HCT116 (cell line): ENCODE data around the gene ELF5. TPM values are rescaled to one million over a fixed set of nuclear protein-coding genes. Genes with fewer than 3 reads are reported as not detected.

Experiments
- ATAC-seq: fragments of 200-7000 bp; cut with Tn5 transposase; 2 replicates; pipeline ENCODE4 v1.9.1; 2020; ENCODE audit warnings: mild to moderate bottlenecking, moderate library complexity
- BruUV-seq: library from RNA; stranded (reverse); fragments of 400-500 nt; replicated peaks from 2 replicates; lab custom pipeline; 2021; lab: Mats Ljungman, UMichigan
- CTCF ChIA-PET: fragments of 300-600 bp; sonication (Branson Sonifier 250); formaldehyde crosslinking; loops from one replicate; lab custom pipeline; 2021; ENCODE audit warnings: antibody characterized with exemption; lab: Charles Lee
- POLR2A ChIA-PET: fragments of 300-600, 350-600 bp; sonication (Branson Sonifier 250); formaldehyde crosslinking; loops from one replicate; lab custom pipeline; 2021; ENCODE audit warnings: antibody characterized with exemption; lab: Charles Lee
- RAD21 ChIA-PET, 2 experiments: fragments of 300-600 bp; sonication (Branson Sonifier 250); formaldehyde crosslinking; loops; one replicate each; lab custom pipeline; 2023; ENCODE audit warnings: low total read pairs in 2 of 2; ENCODE audit not compliant: uncharacterized antibody in 2 of 2, unreplicated experiment in 2 of 2, low non-redundant PET in 1 of 2; lab: Charles Lee
- DNase-seq: peaks from one replicate; pipeline ENCODE4 v3.0.0-alpha.2; 2010; ENCODE audit warnings: low read depth, low spot score
- H2AFZ ChIP-seq: fragments of 200-600 bp; shearing (Covaris generic), sonication (generic); 2 replicates; pipeline ENCODE4 v1.6.1; 2017; ENCODE audit warnings: low read depth, mixed run types, mixed read lengths, antibody characterized with exemption, low read length; ENCODE audit not compliant: poor library complexity, severe bottlenecking
- H3K27ac ChIP-seq: 2 replicates; pipeline ENCODE4 v1.5.1; 2012; ENCODE audit warnings: low read depth, low read length
- H3K27me3 ChIP-seq: fragments of 200-600 bp; sonication (generic); 2 replicates; pipeline ENCODE4 v1.6.1; 2016; ENCODE audit warnings: mixed run types, low read length, mixed read lengths; ENCODE audit not compliant: insufficient read depth
- H3K36me3 ChIP-seq, 2 experiments: fragments of 200-500 bp in 1 of 2; fragments of 200-600 bp in 1 of 2; sonication (Bioruptor generic) in 1 of 2; sonication (generic) in 1 of 2; 2 replicates each; pipeline versions ENCODE4 v1.5.1 to v1.6.1; 2014 to 2016; ENCODE audit warnings: low read length in 2 of 2, inconsistent platforms in 1 of 2, mixed read lengths in 1 of 2, mixed run types in 1 of 2; ENCODE audit not compliant: insufficient read depth in 2 of 2, control insufficient read depth in 1 of 2
- H3K4me1 ChIP-seq, 2 experiments: fragments of 200-600 bp in 1 of 2; sonication (generic) in 1 of 2; 2 replicates each; pipeline versions ENCODE4 v1.5.1 to v1.6.1; 2012 to 2017; ENCODE audit warnings: low read length in 2 of 2, inconsistent platforms in 1 of 2, mild to moderate bottlenecking in 1 of 2, mixed read lengths in 1 of 2, mixed run types in 1 of 2, moderate library complexity in 1 of 2; ENCODE audit not compliant: insufficient read depth in 2 of 2, control insufficient read depth in 1 of 2
- H3K4me2 ChIP-seq: fragments of 200-600 bp; sonication (generic); 2 replicates; pipeline ENCODE4 v1.6.1; 2017; ENCODE audit warnings: mixed run types, low read length, mixed read lengths
- H3K4me3 ChIP-seq, 2 experiments: fragments of 200-600 bp in 1 of 2; sonication (generic) in 1 of 2; replicated peaks in 1 of 2; 2 replicates each; pipeline ENCODE4 v1.5.1; 2011 to 2016; ENCODE audit warnings: low read length in 2 of 2, control low read depth in 1 of 2, low read depth in 1 of 2, mild to moderate bottlenecking in 1 of 2, mixed read lengths in 1 of 2, mixed run types in 1 of 2
- H3K79me2 ChIP-seq: fragments of 200-600 bp; sonication (generic); 2 replicates; pipeline ENCODE4 v1.6.1; 2017; ENCODE audit warnings: mild to moderate bottlenecking, mixed run types, low read length, moderate library complexity, mixed read lengths; ENCODE audit not compliant: insufficient read depth
- H3K9ac ChIP-seq: fragments of 200-600 bp; sonication (generic); 2 replicates; pipeline ENCODE4 v1.6.1; 2016; ENCODE audit warnings: low read length, mixed read lengths
- H3K9me2 ChIP-seq: fragments of 200-600 bp; sonication (generic), shearing (Covaris generic); 2 replicates; pipeline ENCODE4 v1.6.1; 2017; ENCODE audit warnings: mixed run types, mild to moderate bottlenecking, moderate library complexity; ENCODE audit not compliant: insufficient read depth
- H3K9me3 ChIP-seq, 2 experiments: fragments of 200-500 bp in 1 of 2; fragments of 200-600 bp in 1 of 2; sonication (Bioruptor generic) in 1 of 2; sonication (generic) in 1 of 2; 2 replicates each; pipeline ENCODE4 v1.6.1; 2014 to 2017; ENCODE audit warnings: low read length in 2 of 2, mixed read lengths in 2 of 2, inconsistent platforms in 1 of 2, low read depth in 1 of 2, mild to moderate bottlenecking in 1 of 2, mixed run types in 1 of 2, moderate library complexity in 1 of 2; ENCODE audit not compliant: control insufficient read depth in 1 of 2, insufficient read depth in 1 of 2
- H4K20me1 ChIP-seq: fragments of 200-600 bp; sonication (generic), shearing (Covaris generic); 2 replicates; pipeline ENCODE4 v1.6.1; 2017; ENCODE audit warnings: mixed run types, mild to moderate bottlenecking, moderate library complexity; ENCODE audit not compliant: insufficient read depth
- CEBPB ChIP-seq: IDR thresholded peaks from 2 replicates; pipeline ENCODE4 v1.6.1; 2012; ENCODE audit warnings: low read depth
- CTCF ChIP-seq, 3 experiments: fragments of 200-600 bp in 1 of 3; sonication (generic) in 1 of 3; IDR thresholded peaks in 2 of 3; conservative IDR thresholded peaks in 1 of 3; 2 replicates each; pipeline ENCODE4 v1.5.1; 2012 to 2017; ENCODE audit warnings: low read depth in 2 of 3, low read length in 2 of 3, antibody characterized with exemption in 1 of 3, borderline replicate concordance in 1 of 3, control low read depth in 1 of 3, mild to moderate bottlenecking in 1 of 3, mixed read lengths in 1 of 3, mixed run types in 1 of 3, moderate library complexity in 1 of 3; ENCODE audit not compliant: insufficient read depth in 1 of 3
- EGR1 ChIP-seq: IDR thresholded peaks from 2 replicates; pipeline ENCODE4 v1.6.1; 2012; ENCODE audit warnings: low read depth
- ELF1 ChIP-seq: IDR thresholded peaks from 2 replicates; pipeline ENCODE4 v1.6.1; 2012; ENCODE audit warnings: low read depth, borderline replicate concordance
- EZH2 ChIP-seq: fragments of 200-600 bp; sonication (generic); IDR thresholded peaks from 2 replicates; pipeline ENCODE4 v1.6.1; 2017; ENCODE audit warnings: antibody characterized with exemption, mixed run types
- EZH2phosphoT487 ChIP-seq: fragments of 200-600 bp; IDR thresholded peaks from 2 replicates; pipeline ENCODE4 v1.6.1; 2018; ENCODE audit warnings: antibody characterized with exemption, borderline replicate concordance
- FOSL1 ChIP-seq: IDR thresholded peaks from 2 replicates; pipeline ENCODE4 v1.6.1; 2012; ENCODE audit warnings: low read depth
- MAX ChIP-seq: IDR thresholded peaks from 2 replicates; pipeline ENCODE4 v1.6.1; 2012
- POLR2A ChIP-seq: IDR thresholded peaks from 2 replicates; pipeline ENCODE4 v1.7.0; 2011; ENCODE audit warnings: borderline replicate concordance; ENCODE audit not compliant: insufficient read depth, insufficient read length; ENCODE audit errors: extremely low read depth
- POLR2AphosphoS5 ChIP-seq: IDR thresholded peaks from 2 replicates; pipeline ENCODE4 v1.6.1; 2011; ENCODE audit warnings: mild to moderate bottlenecking, low read depth, low read length, moderate library complexity
- RAD21 ChIP-seq: IDR thresholded peaks from 2 replicates; pipeline ENCODE4 v1.6.1; 2012; ENCODE audit warnings: low read depth, mild to moderate bottlenecking
- SIN3A ChIP-seq: IDR thresholded peaks from 2 replicates; pipeline ENCODE4 v1.6.1; 2012; ENCODE audit warnings: low read depth
- SP1 ChIP-seq: IDR thresholded peaks from 2 replicates; pipeline ENCODE4 v1.6.1; 2012; ENCODE audit warnings: low read depth
- SRF ChIP-seq: IDR thresholded peaks from 2 replicates; pipeline ENCODE4 v1.6.1; 2012; ENCODE audit warnings: low read depth
- TCF7L2 ChIP-seq: IDR thresholded peaks from 2 replicates; pipeline ENCODE4 v1.7.0; 2011; ENCODE audit warnings: borderline replicate concordance, inconsistent platforms; ENCODE audit not compliant: insufficient read depth, insufficient read length; ENCODE audit errors: extremely low read depth
- YY1 ChIP-seq: IDR thresholded peaks from 2 replicates; pipeline ENCODE4 v1.6.1; 2011; ENCODE audit warnings: low read length, low read depth, moderate library complexity, mild to moderate bottlenecking; ENCODE audit not compliant: insufficient replicate concordance; ENCODE audit errors: extremely low read depth
- ZBTB33 ChIP-seq: IDR thresholded peaks from 2 replicates; pipeline ENCODE4 v1.6.1; 2011; ENCODE audit warnings: mild to moderate bottlenecking, low read length, moderate library complexity; ENCODE audit not compliant: insufficient replicate concordance; ENCODE audit errors: extremely low read depth
- ZFX ChIP-seq: fragments of 450-650 bp; IDR thresholded peaks from 2 replicates; pipeline ENCODE4 v1.6.1; 2017
- intact Hi-C: fragments of 100-400 bp; cut with micrococcal nuclease; formaldehyde crosslinking; loops from 2 replicates; pipeline ENCODE4 v1.10.0; 2022
- total RNA-seq: library from RNA; stranded (reverse); gene quantifications from one replicate; pipeline ENCODE4 v1.2.1, GENCODE V29; 2021; ENCODE audit not compliant: unreplicated experiment
- TF ChIP-seq, protein P1 (sequence below): IDR thresholded peaks from 2 replicates; pipeline ENCODE4 v1.6.1; 2012
- TF ChIP-seq, protein P2 (sequence below): IDR thresholded peaks from 2 replicates; pipeline ENCODE4 v1.6.1; 2012; ENCODE audit warnings: low read depth

Gene ELF5
- total RNA-seq, 1 experiment from 2014 or later = 0.32 TPM

DNA sequence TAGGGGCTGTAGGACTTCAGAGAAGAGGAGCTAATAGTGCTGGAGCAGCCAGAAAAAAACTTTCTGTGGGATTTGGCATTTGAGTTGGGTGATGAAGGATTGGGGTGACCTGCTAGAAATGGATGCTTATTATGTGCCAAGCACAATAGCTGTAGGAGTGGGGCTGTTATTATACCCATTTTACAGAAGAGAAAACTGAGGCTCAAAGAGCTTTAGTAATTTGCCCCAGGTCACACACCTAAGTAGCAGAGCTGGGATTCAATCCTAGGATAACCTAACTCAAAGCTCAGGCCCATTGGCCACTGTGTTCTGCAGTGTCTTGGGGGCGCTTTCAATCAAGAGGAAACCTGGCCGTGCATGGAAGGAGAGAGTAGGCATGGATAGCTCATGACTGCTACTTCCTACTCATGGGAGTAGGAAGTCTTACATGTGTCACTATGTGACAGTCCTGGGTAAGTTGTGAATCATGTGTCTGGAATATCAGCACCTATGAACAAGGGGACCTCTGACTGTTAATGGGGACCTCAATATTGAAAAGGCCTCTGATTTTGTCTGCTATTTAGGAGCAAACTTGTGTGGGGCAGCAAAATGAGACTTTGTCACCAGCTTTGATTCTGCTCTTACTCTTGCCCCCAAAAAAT is 6.1 kb upstream of the ELF5 start:
- no peaks in the 10 kb centered on the region for H3K36me3 ChIP-seq
- POLR2A ChIA-PET = no interaction called here
- no peaks in the 10 kb centered on the region for H4K20me1 ChIP-seq
- H3K4me1 ChIP-seq = no peaks in the 10 kb centered on the region
- RAD21 ChIA-PET = no interaction called here
- H3K9ac ChIP-seq = no peak overlapping the region
- CTCF ChIA-PET = no interaction called here
- intact Hi-C loops = no loop called here
- DNase-seq (no peak), ATAC-seq (no peak)
- H3K27ac ChIP-seq = no peak overlapping the region
- H3K4me2 ChIP-seq = no peak overlapping the region
- no peak overlapping the region for H3K4me3 ChIP-seq
- H3K9me2 ChIP-seq = no peaks in the 10 kb centered on the region
- H3K9me3 ChIP-seq = no peaks in the 10 kb centered on the region
- no peak overlapping the region for H2AFZ ChIP-seq
- no peaks in the 10 kb centered on the region for H3K79me2 ChIP-seq
- TF ChIP-seq EGR1 = no peak
- no peak for TF ChIP-seq FOSL1
- TF ChIP-seq TCF7L2 = no peak
- no peak for TF ChIP-seq ELF1
- TF ChIP-seq RAD21 = no peak
- no peak for TF ChIP-seq POLR2A
- no peak for TF ChIP-seq EZH2
- TF ChIP-seq EZH2phosphoT487 = no peak
- TF ChIP-seq SIN3A = no peak
- TF ChIP-seq, protein P1, sequence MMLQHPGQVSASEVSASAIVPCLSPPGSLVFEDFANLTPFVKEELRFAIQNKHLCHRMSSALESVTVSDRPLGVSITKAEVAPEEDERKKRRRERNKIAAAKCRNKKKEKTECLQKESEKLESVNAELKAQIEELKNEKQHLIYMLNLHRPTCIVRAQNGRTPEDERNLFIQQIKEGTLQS = no peak
- TF ChIP-seq YY1 = no peak
- TF ChIP-seq, protein P2, sequence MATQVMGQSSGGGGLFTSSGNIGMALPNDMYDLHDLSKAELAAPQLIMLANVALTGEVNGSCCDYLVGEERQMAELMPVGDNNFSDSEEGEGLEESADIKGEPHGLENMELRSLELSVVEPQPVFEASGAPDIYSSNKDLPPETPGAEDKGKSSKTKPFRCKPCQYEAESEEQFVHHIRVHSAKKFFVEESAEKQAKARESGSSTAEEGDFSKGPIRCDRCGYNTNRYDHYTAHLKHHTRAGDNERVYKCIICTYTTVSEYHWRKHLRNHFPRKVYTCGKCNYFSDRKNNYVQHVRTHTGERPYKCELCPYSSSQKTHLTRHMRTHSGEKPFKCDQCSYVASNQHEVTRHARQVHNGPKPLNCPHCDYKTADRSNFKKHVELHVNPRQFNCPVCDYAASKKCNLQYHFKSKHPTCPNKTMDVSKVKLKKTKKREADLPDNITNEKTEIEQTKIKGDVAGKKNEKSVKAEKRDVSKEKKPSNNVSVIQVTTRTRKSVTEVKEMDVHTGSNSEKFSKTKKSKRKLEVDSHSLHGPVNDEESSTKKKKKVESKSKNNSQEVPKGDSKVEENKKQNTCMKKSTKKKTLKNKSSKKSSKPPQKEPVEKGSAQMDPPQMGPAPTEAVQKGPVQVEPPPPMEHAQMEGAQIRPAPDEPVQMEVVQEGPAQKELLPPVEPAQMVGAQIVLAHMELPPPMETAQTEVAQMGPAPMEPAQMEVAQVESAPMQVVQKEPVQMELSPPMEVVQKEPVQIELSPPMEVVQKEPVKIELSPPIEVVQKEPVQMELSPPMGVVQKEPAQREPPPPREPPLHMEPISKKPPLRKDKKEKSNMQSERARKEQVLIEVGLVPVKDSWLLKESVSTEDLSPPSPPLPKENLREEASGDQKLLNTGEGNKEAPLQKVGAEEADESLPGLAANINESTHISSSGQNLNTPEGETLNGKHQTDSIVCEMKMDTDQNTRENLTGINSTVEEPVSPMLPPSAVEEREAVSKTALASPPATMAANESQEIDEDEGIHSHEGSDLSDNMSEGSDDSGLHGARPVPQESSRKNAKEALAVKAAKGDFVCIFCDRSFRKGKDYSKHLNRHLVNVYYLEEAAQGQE = no peak
- TF ChIP-seq POLR2AphosphoS5 = no peak
- no peak for TF ChIP-seq SP1
- TF ChIP-seq CEBPB = no peak
- TF ChIP-seq MAX = no peak
- TF ChIP-seq ZFX = no peak
- TF ChIP-seq CTCF (IDR thresholded peaks at IDR 0.05 in 2 of 3, conservative IDR thresholded peaks at IDR 0.05 in 1 of 3; ENCODE audit: borderline replicate concordance in 1 of 3, insufficient read depth in 1 of 3, low read depth in 2 of 3, low read length in 2 of 3) = no peak
- no peak for TF ChIP-seq SRF
- TF ChIP-seq ZBTB33 = no peak
- TF ChIP-seq, all 23 proteins: peak for 0
- no peaks in the 10 kb centered on the region for H3K27me3 ChIP-seq
- no TSS peak for BruUV-seq
